Lung (tissue), 12 donors: Measurements from ENCODE around the gene BMPR1B. TPM values are rescaled to one million over a fixed set of nuclear protein-coding genes. Genes with fewer than 3 reads are reported as not detected.

Source experiments
- ATAC-seq: fragments of 200-7000 bp; cut with Tn5 transposase; one replicate; pipeline ENCODE4 v1.9.1; 2020; ENCODE audit warnings: moderate number of reproducible peaks; ENCODE audit not compliant: insufficient read depth, low FRiP score
- DNase-seq, 3 donors: peaks; one replicate each; pipeline ENCODE4 v3.0.0-alpha.2; 2013 to 2017
- H3K27ac ChIP-seq, 2 donors: one replicate each; pipeline ENCODE4 v1.5.1; 2013; ENCODE audit warnings: mild to moderate bottlenecking in 2 of 2, moderate library complexity in 2 of 2, control low read depth in 1 of 2, inconsistent platforms in 1 of 2, low read depth in 1 of 2, low read length in 1 of 2
- H3K27me3 ChIP-seq, 3 donors: one replicate each; pipeline ENCODE4 v1.5.1; 2013; ENCODE audit warnings: low read length in 2 of 3; ENCODE audit not compliant: control insufficient read depth in 3 of 3, insufficient read depth in 3 of 3
- H3K36me3 ChIP-seq, 4 donors: one replicate each; pipeline ENCODE4 v1.5.1; 2013; ENCODE audit warnings: low read length in 4 of 4, mild to moderate bottlenecking in 1 of 4, moderate library complexity in 1 of 4; ENCODE audit not compliant: control insufficient read depth in 4 of 4, insufficient read depth in 4 of 4
- H3K4me1 ChIP-seq, 5 donors: one replicate each; pipeline ENCODE4 v1.5.1; 2013; ENCODE audit warnings: low read length in 5 of 5, mild to moderate bottlenecking in 2 of 5, moderate library complexity in 1 of 5; ENCODE audit not compliant: control insufficient read depth in 5 of 5, insufficient read depth in 5 of 5
- H3K4me3 ChIP-seq: one replicate; pipeline ENCODE4 v1.5.1; 2013; ENCODE audit warnings: mild to moderate bottlenecking, control low read depth, moderate library complexity
- H3K9ac ChIP-seq, 2 donors: one replicate each; pipeline ENCODE4 v1.5.1; 2013; ENCODE audit warnings: low read length in 2 of 2, control low read depth in 1 of 2; ENCODE audit not compliant: insufficient read depth in 1 of 2
- H3K9me3 ChIP-seq, 4 donors: one replicate each; pipeline ENCODE4 v1.5.1; 2013; ENCODE audit warnings: low read length in 3 of 4, mild to moderate bottlenecking in 1 of 4, moderate library complexity in 1 of 4; ENCODE audit not compliant: control insufficient read depth in 4 of 4, insufficient read depth in 3 of 4
- WGBS, 2 donors: extraction: QIAGEN DNeasy Blood & Tissue Kit; methylation state at CpG; one replicate each; pipeline ENCODE4 v1.1.7; 2013; 5-methylcytosine and 5-hydroxymethylcytosine counted together
- polyA plus RNA-seq, 2 donors: library from polyadenylated mRNA; stranded (reverse); fragments of 200-250 nt; gene quantifications; one replicate each; pipeline ENCODE4 v1.2.1, GENCODE V29; 2013
- total RNA-seq, 2 donors: library from RNA; depleted of rRNA in 1 of 2; stranded (reverse); fragments of >200 nt in 1 of 2; gene quantifications; one replicate each; pipeline ENCODE4 v1.2.1, GENCODE V29; 2014 to 2021
- TF ChIP-seq, protein P1 (sequence below): IDR thresholded peaks from 2 replicates; pipeline ENCODE4 v1.5.1; 2012; ENCODE audit warnings: mild to moderate bottlenecking; ENCODE audit errors: control extremely low read depth, extremely low read depth
- donor health status: control.
- donor health status: control.
- donor health status: Bipolar disorder and iron deficiency.
- donor health status: healthy.
- donor health status: DM: yes; HTN: yes; CAD: no.

The BMPR1B gene
- total and polyA plus RNA-seq, 4 donors, result 0.65 to 7.3 (median 1.9) TPM

DNA sequence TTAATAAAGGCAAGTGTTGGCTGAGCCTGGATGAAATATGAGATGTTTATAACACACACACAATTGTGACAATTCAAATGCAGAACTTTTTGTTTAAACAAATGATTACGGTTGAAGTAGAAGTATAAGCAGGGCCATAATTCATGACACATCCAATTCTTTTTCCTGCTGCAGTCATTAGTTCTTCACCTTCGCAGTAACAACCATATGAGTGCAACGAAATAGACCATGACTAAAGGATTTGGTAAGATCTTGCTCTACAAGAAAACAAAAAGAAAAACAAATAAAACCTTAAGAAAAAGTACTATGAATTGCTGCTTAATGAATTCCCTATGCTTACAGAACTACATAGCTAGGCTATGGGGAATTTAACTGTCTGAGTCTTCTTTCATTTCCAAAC lies 13.9 kb upstream of the BMPR1B start:
- no peak overlapping the region for H3K4me3 ChIP-seq
- H3K27ac ChIP-seq, result no peak overlapping the region
- WGBS, 2 donors, result 66 to 84% methylated on average over 3 of the region's 3 CpGs
- TF ChIP-seq, protein P1, sequence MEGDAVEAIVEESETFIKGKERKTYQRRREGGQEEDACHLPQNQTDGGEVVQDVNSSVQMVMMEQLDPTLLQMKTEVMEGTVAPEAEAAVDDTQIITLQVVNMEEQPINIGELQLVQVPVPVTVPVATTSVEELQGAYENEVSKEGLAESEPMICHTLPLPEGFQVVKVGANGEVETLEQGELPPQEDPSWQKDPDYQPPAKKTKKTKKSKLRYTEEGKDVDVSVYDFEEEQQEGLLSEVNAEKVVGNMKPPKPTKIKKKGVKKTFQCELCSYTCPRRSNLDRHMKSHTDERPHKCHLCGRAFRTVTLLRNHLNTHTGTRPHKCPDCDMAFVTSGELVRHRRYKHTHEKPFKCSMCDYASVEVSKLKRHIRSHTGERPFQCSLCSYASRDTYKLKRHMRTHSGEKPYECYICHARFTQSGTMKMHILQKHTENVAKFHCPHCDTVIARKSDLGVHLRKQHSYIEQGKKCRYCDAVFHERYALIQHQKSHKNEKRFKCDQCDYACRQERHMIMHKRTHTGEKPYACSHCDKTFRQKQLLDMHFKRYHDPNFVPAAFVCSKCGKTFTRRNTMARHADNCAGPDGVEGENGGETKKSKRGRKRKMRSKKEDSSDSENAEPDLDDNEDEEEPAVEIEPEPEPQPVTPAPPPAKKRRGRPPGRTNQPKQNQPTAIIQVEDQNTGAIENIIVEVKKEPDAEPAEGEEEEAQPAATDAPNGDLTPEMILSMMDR, result no peak
- no peaks in the 10 kb centered on the region for H3K9me3 ChIP-seq
- H3K27me3 ChIP-seq, result no peaks in the 10 kb centered on the region
- H3K36me3 ChIP-seq, result no peaks in the 10 kb centered on the region
- ATAC-seq (no peak), DNase-seq (no peak)
- no peak overlapping the region for H3K9ac ChIP-seq
- H3K4me1 ChIP-seq, result peaks cover 0 to 2% (median 0%) of the 10 kb centered on the region in 5 donors

DNA sequence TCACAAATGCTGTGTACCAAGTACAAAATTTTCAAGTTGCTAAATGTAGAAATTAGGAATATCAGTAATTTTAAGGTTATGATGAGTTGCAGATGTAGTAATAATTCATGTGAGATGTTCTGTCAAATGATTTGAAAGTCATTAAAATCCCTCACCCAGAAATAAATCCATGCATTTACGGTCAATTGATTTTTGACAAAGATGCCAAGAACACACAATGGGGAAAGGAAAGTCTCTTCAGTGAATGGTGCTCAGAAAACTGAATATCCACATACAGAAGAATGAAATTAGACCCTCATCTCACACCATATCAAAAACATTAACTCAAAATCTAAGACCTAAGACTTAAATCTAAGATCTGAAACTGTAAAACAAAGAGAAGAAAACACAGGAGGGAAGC lies 12.9 kb upstream of the BMPR1B start:
- DNase-seq (no peak), ATAC-seq (no peak)
- Histone ChIP-seq H3K27me3 (no peaks in the 10 kb centered on the region), H3K4me3 (no peak overlapping the region), H3K9ac (no peak overlapping the region), H3K36me3 (no peaks in the 10 kb centered on the region), H3K9me3 (no peaks in the 10 kb centered on the region), H3K4me1 (peaks cover 0 to 2% (median 0%) of the 10 kb centered on the region in 5 donors), H3K27ac (no peak overlapping the region)
- TF ChIP-seq, protein P1, result no peak
- WGBS, 2 donors, result 93 to 96% methylated on average over 1 of the region's 1 CpG

- H3K27ac ChIP-seq, result no peak overlapping the region
- H3K36me3 ChIP-seq, result no peaks in the 10 kb centered on the region
- TF ChIP-seq, protein P1, result no peak
- H3K9me3 ChIP-seq, result no peaks in the 10 kb centered on the region
- no peak overlapping the region for H3K9ac ChIP-seq
- peaks cover 0 to 2% (median 0%) of the 10 kb centered on the region in 5 donors for H3K4me1 ChIP-seq
- no peak for DNase-seq
- no peak overlapping the region for H3K4me3 ChIP-seq
- ATAC-seq, result no peak
- no peaks in the 10 kb centered on the region for H3K27me3 ChIP-seq
- 86 to 89% methylated on average over 3 of the region's 3 CpGs for WGBS, 2 donors
Observed at GRCh38 chr4:94746746-94747145, 11.0 kb upstream of the BMPR1B start.

DNA sequence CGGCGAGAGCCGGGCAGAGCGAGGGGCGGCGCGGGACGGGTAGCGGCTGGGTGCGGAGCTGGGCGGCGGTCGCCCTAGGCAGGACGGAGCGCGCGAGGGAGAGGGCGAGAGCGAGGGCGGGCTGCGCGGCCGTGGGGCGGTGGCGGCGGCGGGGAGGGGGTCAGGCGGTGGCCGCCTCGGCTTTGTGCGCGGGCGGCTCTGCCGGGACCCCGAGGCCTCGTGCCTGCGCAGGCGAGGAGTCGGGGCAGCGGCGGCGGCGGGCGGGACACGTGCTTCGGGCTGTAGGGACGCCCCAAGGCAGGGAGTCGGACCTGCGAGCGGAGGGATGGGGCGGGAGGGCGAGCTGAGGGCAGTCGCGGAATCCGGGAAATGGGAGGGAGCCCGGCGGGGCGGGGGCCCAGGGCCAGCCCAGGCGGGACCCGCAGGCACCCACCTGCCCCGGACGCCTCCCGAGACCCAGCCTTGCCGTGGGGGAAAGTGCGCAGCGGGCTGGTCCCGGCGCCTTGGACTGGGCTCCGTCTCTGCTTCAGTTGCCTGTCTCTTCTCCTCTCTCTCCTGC lies 465 bp downstream of the BMPR1B start:
- WGBS, 2 donors, result 1 to 2% methylated on average over 54 to 69 of the region's 69 CpGs
- no peaks in the 10 kb centered on the region for H3K36me3 ChIP-seq
- H3K27me3 ChIP-seq, result peaks cover 3 to 78% (median 70%) of the 10 kb centered on the region in 3 donors
- peak overlapping the region; percentile 27 for H3K4me3 ChIP-seq
- H3K4me1 ChIP-seq, result peaks cover 0 to 10% (median 2%) of the 10 kb centered on the region in 5 donors
- H3K9me3 ChIP-seq, result peaks cover 0 to 3% (median 0%) of the 10 kb centered on the region in 4 donors
- H3K9ac ChIP-seq, result no peak overlapping the region
- TF ChIP-seq, protein P1, result no peak
- H3K27ac ChIP-seq, result no peak overlapping the region
- peak; percentile 25 for ATAC-seq
- peak; percentile 32 to 59 (median 44) for DNase-seq
